ENCODE data around the gene BCLAF1. TPM values are rescaled to one million over a fixed set of nuclear protein-coding genes. Genes with fewer than 3 reads are reported as not detected.
"Not testable (repeated sequence)": the region's sequence is repeated elsewhere in the genome, so short reads cannot be mapped to it uniquely, and the experiment has no call there.

Gene BCLAF1
- total RNA-seq, 1 donor = 558 TPM

DNA sequence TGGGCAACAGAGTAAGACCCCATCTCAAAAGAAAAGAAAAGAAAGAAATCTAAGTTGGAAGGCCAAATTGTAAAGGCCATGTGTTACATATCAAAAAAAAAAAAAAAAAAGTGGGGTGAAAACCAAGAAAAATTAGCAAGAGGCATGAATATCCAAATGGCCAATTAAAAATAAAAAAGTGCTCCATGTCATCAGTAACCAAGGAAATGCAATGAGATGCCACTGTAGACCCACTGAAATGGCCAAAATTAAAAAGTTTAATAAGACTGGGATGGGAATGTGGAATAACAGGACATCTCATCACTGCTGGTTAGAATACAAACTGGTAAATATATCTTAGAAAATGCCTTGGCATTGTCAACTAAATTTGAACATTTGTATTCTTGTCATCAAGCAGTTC, 30.1 kb upstream of the BCLAF1 start:
- Histone ChIP-seq H3K4me3 (ENCODE audit: low read length) (no peak overlapping the region), H3K9me3 (ENCODE audit: low read depth, low read length) (no peaks in the 10 kb centered on the region), H3K4me1 (ENCODE audit: insufficient read depth, low read length) (peaks cover under 1% of the 10 kb centered on the region), H3K27me3 (ENCODE audit: insufficient read depth, low read length) (no peaks in the 10 kb centered on the region)

DNA sequence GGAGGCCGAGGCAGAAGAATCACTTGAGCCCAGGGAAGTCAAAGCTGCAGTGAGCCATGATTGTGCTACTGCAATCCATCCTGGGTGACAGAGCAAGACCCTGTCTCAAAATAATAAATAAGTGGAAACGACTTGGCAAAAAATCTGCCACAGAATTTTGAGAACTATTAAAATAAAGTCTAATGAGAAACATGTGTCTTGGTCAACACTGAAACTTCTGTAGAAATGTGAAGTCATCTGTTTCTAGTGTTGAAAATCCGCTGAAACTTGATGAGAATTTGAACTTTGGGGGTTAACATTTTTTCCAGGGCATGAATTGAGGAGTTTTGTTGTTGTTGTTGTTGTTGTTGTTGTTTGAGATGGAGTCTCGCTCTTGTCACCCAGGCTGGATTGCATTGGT, 29.0 kb upstream of the BCLAF1 start:
- Histone ChIP-seq H3K9me3 (ENCODE audit: low read depth, low read length) (no peaks in the 10 kb centered on the region), H3K27me3 (ENCODE audit: insufficient read depth, low read length) (no peaks in the 10 kb centered on the region), H3K4me1 (ENCODE audit: insufficient read depth, low read length) (no peaks in the 10 kb centered on the region), H3K4me3 (ENCODE audit: low read length) (no peak overlapping the region)

DNA sequence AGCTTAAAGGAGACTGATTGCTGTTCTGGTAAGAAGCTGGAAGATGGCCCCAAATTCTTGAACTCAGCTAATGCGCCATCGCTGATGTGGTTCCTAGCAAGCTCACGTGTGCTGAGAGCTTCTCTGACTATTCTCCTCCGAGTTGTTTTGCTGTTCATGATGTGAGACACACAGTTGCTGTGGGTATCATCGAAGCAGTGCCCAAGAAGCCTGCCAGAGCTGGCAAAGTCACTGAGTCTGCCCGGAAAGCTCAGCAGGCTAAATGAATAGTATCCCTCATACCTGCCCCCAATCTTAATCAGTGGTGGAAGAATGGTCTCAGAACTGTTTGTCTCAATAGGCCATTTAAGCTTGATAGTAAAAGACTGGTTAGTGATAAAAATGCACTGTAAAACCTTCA, 28.3 kb upstream of the BCLAF1 start:
- H3K4me3 ChIP-seq (ENCODE audit: low read length) = no peak overlapping the region
- H3K9me3 ChIP-seq (ENCODE audit: low read depth, low read length) = no peaks in the 10 kb centered on the region
- no peaks in the 10 kb centered on the region for H3K4me1 ChIP-seq (ENCODE audit: insufficient read depth, low read length)
- no peaks in the 10 kb centered on the region for H3K27me3 ChIP-seq (ENCODE audit: insufficient read depth, low read length)

DNA sequence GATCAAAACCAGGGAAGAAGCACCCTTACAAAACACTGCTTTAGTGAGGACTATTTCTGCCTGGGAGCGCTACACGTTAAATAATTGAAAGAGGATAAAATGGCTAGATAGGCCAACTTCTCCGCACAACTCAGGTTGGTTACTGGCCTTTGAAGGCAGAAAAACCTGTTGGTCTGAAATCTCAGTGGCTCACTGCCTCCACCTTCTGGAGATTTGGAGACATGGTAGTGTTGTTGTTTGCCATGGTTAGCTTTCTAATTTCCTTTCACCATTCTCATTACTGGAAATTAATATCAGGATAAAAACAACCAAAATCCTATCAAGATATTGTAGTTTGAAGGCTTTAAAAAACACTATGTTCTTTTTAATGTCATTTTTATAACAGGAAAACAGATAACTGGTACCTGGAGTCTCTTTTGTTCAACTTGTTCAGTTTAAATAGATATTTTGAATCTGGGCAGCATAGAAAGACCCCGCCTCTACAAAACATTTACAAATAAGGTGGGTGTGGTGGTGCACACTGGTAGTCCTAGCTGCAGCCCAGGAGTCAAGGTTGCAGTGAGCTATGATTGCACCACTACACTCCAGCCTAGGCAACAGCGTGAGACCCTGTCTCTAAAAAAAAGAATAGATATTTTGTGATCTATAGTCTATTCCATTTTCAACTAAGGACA, 27.5 kb upstream of the BCLAF1 start:
- H3K9me3 ChIP-seq (ENCODE audit: low read depth, low read length) = no peaks in the 10 kb centered on the region
- no peaks in the 10 kb centered on the region for H3K27me3 ChIP-seq (ENCODE audit: insufficient read depth, low read length)
- no peaks in the 10 kb centered on the region for H3K4me1 ChIP-seq (ENCODE audit: insufficient read depth, low read length)
- no peak overlapping the region for H3K4me3 ChIP-seq (ENCODE audit: low read length)

DNA sequence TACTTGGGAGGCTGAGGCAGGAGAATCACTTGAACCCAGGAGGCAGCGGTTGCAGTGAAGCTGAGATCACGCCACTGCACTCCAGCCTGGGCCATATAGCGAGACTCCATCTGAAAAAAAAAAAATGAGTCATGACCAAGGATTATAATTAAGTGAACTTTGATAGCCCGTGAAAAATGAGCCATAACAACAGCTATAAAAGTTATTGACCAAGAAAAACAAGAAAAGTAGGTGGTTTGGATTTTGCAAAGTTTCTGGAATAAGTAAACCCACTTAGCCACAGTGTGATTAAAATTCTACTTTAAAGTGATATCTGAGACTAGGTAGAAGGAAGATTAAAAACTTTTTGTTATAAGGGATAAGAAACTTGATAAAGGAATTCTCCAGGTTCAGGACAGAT, 25.9 kb upstream of the BCLAF1 start:
- Histone ChIP-seq H3K4me3 (ENCODE audit: low read length) (no peak overlapping the region), H3K27me3 (ENCODE audit: insufficient read depth, low read length) (no peaks in the 10 kb centered on the region), H3K9me3 (ENCODE audit: low read depth, low read length) (no peaks in the 10 kb centered on the region), H3K4me1 (ENCODE audit: insufficient read depth, low read length) (no peaks in the 10 kb centered on the region)

DNA sequence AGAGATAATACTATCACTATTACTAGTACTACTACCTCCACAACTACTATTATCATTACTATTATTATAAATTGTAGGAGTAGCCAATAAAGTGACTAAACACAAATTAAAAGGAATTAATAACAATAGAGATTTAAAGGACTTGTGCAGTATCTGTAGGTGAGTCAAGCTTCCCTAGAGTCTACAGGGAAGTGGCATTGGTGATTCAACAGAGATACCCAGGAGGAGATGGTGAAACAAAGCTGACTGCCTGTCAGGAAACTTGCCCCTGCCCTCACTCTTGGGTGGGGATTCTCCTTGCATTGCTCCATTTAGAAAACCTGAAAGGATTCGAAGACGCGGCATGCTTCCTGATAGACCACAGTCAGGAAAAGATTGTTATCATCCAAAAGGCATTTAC, 23.3 kb upstream of the BCLAF1 start:
- H3K9me3 ChIP-seq (ENCODE audit: low read depth, low read length) = no peaks in the 10 kb centered on the region
- H3K27me3 ChIP-seq (ENCODE audit: insufficient read depth, low read length) = no peaks in the 10 kb centered on the region
- H3K4me3 ChIP-seq (ENCODE audit: low read length) = no peak overlapping the region
- H3K4me1 ChIP-seq (ENCODE audit: insufficient read depth, low read length) = no peaks in the 10 kb centered on the region

DNA sequence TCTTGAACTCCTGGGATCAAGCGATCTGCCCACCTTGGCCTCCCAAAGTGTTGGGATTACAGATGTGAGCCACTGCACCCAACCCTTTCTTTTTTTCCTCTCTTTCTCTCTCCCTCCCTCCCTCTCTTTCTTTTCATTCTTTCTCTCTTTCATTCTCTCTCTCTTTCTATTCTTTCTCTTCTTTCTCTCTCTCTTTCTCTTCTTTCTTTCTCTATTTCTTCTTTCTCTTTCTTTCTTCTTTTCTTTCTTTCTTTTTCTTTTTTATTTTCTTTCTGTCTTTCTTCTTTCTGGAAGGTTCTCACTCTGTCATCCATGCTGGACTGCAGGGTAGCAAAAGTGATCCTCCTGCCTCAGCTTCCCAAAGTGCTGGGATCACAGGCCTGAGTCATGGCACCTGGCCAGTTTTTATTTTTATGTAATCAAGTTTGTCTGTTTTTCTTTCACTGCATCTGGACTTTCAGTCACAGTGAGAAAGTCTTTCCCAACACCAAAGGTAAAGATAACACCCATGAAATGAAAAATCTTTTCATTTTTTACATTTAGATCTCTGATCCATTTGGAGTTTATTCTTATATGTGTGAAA, 20.2 kb upstream of the BCLAF1 start:
- Histone ChIP-seq H3K4me3 (ENCODE audit: low read length) (no peak overlapping the region), H3K27me3 (ENCODE audit: insufficient read depth, low read length) (no peaks in the 10 kb centered on the region), H3K9me3 (ENCODE audit: low read depth, low read length) (no peaks in the 10 kb centered on the region), H3K4me1 (ENCODE audit: insufficient read depth, low read length) (no peaks in the 10 kb centered on the region)

DNA sequence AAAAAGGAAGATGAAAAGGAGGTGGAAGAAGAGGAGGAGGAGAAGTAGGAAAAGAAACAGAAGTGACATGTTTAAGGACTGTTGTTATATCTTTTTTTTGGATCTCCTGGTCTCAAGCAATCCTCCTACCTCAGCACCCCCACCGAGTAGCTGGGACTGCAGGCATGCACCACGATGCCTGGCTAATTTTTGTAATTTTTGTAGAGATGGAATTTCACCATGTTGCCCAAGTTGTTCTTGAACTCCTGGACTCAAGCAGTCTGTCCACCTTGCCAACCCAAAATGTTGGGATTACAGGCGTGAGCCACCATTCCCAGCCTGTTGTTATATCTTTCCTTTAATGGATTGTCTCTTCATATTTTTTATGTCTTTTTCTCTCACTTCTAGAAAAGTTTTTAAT, 19.5 kb upstream of the BCLAF1 start:
- H3K4me3 ChIP-seq (ENCODE audit: low read length) = no peak overlapping the region
- H3K4me1 ChIP-seq (ENCODE audit: insufficient read depth, low read length) = no peaks in the 10 kb centered on the region
- no peaks in the 10 kb centered on the region for H3K27me3 ChIP-seq (ENCODE audit: insufficient read depth, low read length)
- H3K9me3 ChIP-seq (ENCODE audit: low read depth, low read length) = no peaks in the 10 kb centered on the region

DNA sequence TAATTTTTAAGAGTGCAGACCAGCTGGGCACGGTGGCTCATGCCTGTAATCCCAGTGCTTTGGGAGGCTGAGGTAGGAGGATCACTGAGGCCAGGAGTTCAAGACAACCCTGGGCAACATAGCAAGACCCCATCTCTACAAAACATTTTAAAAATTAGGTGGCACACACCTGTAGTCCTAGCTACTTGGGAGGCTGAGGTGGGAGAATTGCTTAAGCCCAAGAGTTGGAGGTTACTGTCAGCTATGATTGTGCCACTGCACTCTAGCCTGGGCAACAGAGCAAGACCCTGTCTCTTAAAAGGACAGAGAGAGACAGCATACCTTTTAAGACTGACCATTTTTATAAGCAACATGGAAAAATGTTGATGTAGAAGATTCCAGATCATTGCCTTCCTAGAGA, 18.8 kb upstream of the BCLAF1 start:
- not testable (repeated sequence) for H3K27me3 ChIP-seq (ENCODE audit: insufficient read depth, low read length); H3K4me1 ChIP-seq (ENCODE audit: insufficient read depth, low read length); H3K9me3 ChIP-seq (ENCODE audit: low read depth, low read length); H3K4me3 ChIP-seq (ENCODE audit: low read length)

DNA sequence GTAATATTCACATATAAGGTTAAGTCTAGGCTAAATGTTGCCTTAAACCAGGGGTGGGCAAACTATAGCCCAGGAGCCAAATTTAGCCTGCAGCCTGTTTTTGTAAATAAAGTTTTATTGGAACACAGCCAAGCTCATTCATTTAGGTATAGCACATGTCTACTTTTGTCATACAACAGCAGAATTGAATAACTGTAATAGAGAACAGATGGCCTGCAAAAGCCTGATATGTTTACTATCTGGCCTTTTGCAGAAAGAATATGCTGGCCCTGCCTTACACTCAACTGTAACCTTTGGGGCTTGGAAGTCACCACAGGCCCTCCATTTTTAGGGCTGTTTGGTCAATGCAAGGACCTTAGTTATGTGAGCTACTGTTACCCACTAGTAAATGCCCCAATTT, 17.7 kb upstream of the BCLAF1 start:
- Histone ChIP-seq H3K4me3 (ENCODE audit: low read length) (no peak overlapping the region), H3K27me3 (ENCODE audit: insufficient read depth, low read length) (no peaks in the 10 kb centered on the region), H3K4me1 (ENCODE audit: insufficient read depth, low read length) (no peaks in the 10 kb centered on the region)

DNA sequence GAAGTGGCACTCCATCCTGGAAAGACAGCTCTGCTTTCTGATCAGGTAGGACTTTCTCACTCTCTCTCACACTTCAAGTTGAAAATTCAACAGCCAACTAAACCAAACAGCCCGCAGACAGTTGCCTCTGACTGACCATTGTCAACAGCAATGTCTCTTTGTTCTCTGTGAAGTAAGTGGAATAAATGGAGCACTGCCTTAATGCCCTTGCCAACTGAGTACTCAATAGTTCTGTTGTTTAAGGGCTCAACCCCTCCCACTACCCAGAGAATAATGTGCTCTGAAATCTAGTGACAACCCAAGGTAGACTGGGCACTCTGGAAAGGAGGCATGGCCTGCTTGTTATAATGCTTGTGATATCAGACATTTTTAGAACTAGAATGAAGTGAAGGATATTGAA, 16.8 kb upstream of the BCLAF1 start:
- H3K27me3 ChIP-seq (ENCODE audit: insufficient read depth, low read length) = no peaks in the 10 kb centered on the region
- no peaks in the 10 kb centered on the region for H3K4me1 ChIP-seq (ENCODE audit: insufficient read depth, low read length)

More for the DNA sequence above, 17.7 kb upstream of the BCLAF1 start:
- H3K9me3 ChIP-seq (ENCODE audit: low read depth, low read length) = no peaks in the 10 kb centered on the region

DNA sequence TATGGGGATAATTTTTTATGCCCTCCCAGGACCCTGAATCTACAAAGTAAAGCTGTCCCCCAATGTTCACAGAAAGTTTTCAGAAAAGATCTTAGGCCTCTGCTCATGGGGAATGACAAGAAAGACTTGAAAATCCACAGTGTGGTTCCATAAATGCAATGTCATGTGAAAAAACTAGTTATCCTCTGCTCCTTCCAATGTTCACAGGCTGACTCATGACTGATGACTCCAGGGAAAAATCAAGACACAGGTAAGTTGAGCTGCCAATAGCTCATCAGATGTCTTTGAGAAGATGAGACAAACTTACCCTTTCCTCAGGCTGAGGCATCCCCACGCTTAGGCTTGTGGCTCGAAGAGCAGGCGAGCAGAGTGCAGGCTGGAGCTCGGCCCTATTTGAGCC, 14.8 kb upstream of the BCLAF1 start:
- H3K4me3 ChIP-seq (ENCODE audit: low read length) = no peak overlapping the region
- no peaks in the 10 kb centered on the region for H3K4me1 ChIP-seq (ENCODE audit: insufficient read depth, low read length)
- no peaks in the 10 kb centered on the region for H3K9me3 ChIP-seq (ENCODE audit: low read depth, low read length)
- no peaks in the 10 kb centered on the region for H3K27me3 ChIP-seq (ENCODE audit: insufficient read depth, low read length)

More for the DNA sequence above, 16.8 kb upstream of the BCLAF1 start:
- Histone ChIP-seq H3K4me3 (ENCODE audit: low read length) (no peak overlapping the region), H3K9me3 (ENCODE audit: low read depth, low read length) (no peaks in the 10 kb centered on the region)

DNA sequence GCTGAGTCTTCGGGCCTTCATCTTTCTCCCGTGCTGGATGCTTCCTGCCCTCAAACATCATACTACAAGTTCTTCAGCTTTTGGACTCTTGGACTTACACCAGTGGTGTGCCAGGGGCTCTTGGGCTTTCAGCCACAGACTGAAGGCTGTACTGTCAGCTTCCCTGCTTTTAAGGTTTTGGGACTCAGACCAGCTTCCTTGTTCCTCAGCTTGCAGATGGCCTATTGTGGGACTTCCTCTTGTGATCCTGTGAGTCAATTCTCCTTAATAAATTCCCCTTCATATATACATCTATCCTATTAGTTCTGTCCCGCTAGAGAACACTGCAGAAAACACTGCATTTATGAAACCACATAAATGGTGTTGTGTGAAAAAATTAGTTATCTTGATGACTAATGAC, 13.9 kb upstream of the BCLAF1 start:
- Histone ChIP-seq H3K4me1 (ENCODE audit: insufficient read depth, low read length) (no peaks in the 10 kb centered on the region), H3K4me3 (ENCODE audit: low read length) (no peak overlapping the region), H3K9me3 (ENCODE audit: low read depth, low read length) (no peaks in the 10 kb centered on the region), H3K27me3 (ENCODE audit: insufficient read depth, low read length) (no peaks in the 10 kb centered on the region)

DNA sequence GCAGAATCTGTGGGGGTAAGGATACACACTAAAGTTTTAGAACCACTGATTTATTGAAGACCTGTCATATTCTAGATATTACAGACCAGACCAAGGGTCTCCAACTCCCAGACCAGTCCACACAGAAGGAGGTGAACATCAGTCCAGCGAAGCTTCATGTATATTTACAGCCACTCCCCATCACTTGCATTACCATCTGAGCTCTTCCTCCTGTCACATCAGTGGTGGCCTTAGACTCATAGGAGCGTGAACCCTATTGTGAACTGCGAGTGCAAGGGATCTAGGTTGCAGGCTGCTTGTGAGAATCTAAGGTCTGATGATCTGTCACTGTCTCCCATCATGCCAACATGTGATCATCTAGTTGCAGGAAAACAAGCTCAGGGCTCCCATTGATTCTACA, 5.0 kb upstream of the BCLAF1 start:
- peaks cover 13% of the 10 kb centered on the region for H3K4me1 ChIP-seq (ENCODE audit: insufficient read depth, low read length)
- H3K9me3 ChIP-seq (ENCODE audit: low read depth, low read length) = no peaks in the 10 kb centered on the region
- H3K27me3 ChIP-seq (ENCODE audit: insufficient read depth, low read length) = no peaks in the 10 kb centered on the region
- no peak overlapping the region for H3K4me3 ChIP-seq (ENCODE audit: low read length)

DNA sequence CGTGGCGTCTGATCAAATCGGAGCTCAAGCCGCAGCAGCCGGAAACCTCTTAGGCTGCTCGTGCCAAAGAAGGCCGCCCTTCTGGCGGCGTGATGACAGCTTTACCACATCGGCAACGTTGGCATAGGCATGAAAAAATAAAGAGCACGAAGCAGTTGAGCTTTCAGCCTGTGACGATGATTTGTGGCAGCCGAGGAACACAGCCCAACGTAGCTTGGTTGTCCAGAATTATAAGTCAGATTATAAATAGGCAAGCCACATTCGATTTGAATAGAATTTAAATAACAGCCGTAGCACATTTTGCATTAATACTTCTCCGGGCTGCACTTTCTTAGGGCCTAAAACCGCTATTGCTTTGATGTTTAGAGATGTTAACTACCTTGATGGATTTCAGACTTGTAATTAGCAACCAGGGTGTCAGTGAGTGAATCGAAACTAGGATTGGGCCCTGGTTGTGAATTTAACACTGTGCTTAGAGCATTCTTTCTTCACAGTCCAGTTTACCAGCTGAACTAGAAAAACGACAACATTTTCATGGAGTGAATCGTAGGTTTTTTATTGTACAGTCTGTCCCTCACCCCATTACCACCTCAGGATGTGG, 864 bp upstream of the BCLAF1 start:
- Histone ChIP-seq H3K9me3 (ENCODE audit: low read depth, low read length) (no peaks in the 10 kb centered on the region), H3K27me3 (ENCODE audit: insufficient read depth, low read length) (no peaks in the 10 kb centered on the region), H3K4me3 (ENCODE audit: low read length) (peak overlapping the region; percentile 94), H3K4me1 (ENCODE audit: insufficient read depth, low read length) (peaks cover 42% of the 10 kb centered on the region)

DNA sequence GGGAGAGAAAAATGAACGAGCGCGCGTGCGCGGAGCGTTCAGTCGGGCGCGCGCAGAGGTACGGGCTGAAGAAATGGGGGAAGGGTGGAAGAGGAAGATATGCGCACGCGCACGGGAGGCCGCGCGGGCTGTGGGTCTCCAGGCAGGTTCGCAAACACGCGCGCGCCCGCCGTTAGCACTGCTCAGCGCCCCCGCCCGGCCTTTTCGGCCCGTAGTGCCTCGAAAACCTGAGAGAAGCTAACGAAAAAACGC, 393 bp downstream of the BCLAF1 start:
- no peaks in the 10 kb centered on the region for H3K9me3 ChIP-seq (ENCODE audit: low read depth, low read length)
- peaks cover 53% of the 10 kb centered on the region for H3K4me1 ChIP-seq (ENCODE audit: insufficient read depth, low read length)
- peak overlapping the region; percentile 94 for H3K4me3 ChIP-seq (ENCODE audit: low read length)
- H3K27me3 ChIP-seq (ENCODE audit: insufficient read depth, low read length) = no peaks in the 10 kb centered on the region

Measured in mononuclear cell (primary cell).